ENCODE results near the gene LIPN.

DNA sequence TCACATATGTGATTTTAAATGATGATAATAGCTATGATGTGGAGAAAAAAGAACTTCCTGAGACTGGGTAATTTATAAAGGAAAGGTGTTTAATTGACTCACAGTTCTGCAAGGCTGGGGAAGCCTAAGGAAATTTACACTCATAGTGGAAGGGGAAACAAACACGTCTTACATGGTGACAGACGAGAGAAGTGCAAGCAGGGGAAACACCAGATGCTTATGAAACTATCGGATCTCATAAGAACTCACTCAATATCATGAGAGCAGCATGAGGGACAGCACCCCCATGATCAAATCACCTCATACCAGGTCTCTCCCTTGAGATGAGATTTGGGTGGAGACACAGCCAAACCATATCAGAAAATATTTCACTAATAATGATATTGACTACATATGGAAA lies 4.1 kb upstream of the LIPN start:
- TF ChIP-seq CTCF (IDR thresholded peaks at IDR 0.05; ENCODE audit: poor library complexity, severe bottlenecking): no peak
- TF ChIP-seq RAD21 (conservative IDR thresholded peaks at IDR 0.05): no peak
- TF ChIP-seq SMC3 (conservative IDR thresholded peaks at IDR 0.05; ENCODE audit: poor library complexity): no peak
- TF ChIP-seq EZH2 (IDR thresholded peaks at IDR 0.05; ENCODE audit: borderline replicate concordance, insufficient read depth, low read length, poor library complexity, severe bottlenecking): no peak
- TF ChIP-seq POLR2AphosphoS5 (IDR thresholded peaks at IDR 0.05): no peak

Measured in neural cell (in vitro differentiated cells).